ENCODE measurements around the gene SCNN1B.
"Not testable (repeated sequence)": the region's sequence is repeated elsewhere in the genome, so short reads cannot be mapped to it uniquely, and the experiment has no call there.

Gene SCNN1B

GRCh38 chr16:23355106-23355670 is 53.1 kb downstream of the SCNN1B start:
- no peak for DNase-seq (ENCODE audit: low spot score)

GRCh38 chr16:23356941-23357340 is 54.8 kb downstream of the SCNN1B start:
- no peak for DNase-seq (ENCODE audit: low spot score)

- no peak for DNase-seq (ENCODE audit: low spot score)
Observed at GRCh38 chr16:23357761-23358290, 55.7 kb downstream of the SCNN1B start.

- no peak for DNase-seq (ENCODE audit: low spot score)
Observed at GRCh38 chr16:23359092-23359760, 57.1 kb downstream of the SCNN1B start.

- no peak for DNase-seq (ENCODE audit: low spot score)
Observed at GRCh38 chr16:23362460-23363317, 60.6 kb downstream of the SCNN1B start.

- DNase-seq (ENCODE audit: low spot score) = no peak
Observed at GRCh38 chr16:23365602-23366240, 63.6 kb downstream of the SCNN1B start.

- DNase-seq (ENCODE audit: low spot score) = not testable (repeated sequence)
Observed at GRCh38 chr16:23366341-23366740, 64.2 kb downstream of the SCNN1B start.

GRCh38 chr16:23367564-23367963 is 65.5 kb downstream of the SCNN1B start:
- DNase-seq (ENCODE audit: low spot score) = no peak

GRCh38 chr16:23367988-23368387 is 65.9 kb downstream of the SCNN1B start:
- DNase-seq (ENCODE audit: low spot score) = no peak

- no peak for DNase-seq (ENCODE audit: low spot score)
Observed at GRCh38 chr16:23368469-23368868, 66.4 kb downstream of the SCNN1B start.

GRCh38 chr16:23369416-23369815 is 67.3 kb downstream of the SCNN1B start:
- no peak for DNase-seq (ENCODE audit: low spot score)

- no peak for DNase-seq (ENCODE audit: low spot score)
Observed at GRCh38 chr16:23371368-23371767, 69.3 kb downstream of the SCNN1B start.

- DNase-seq (ENCODE audit: low spot score) = no peak
Observed at GRCh38 chr16:23373436-23374219, 71.5 kb downstream of the SCNN1B start.

GRCh38 chr16:23374721-23375510 is 72.8 kb downstream of the SCNN1B start:
- no peak for DNase-seq (ENCODE audit: low spot score)

- no peak for DNase-seq (ENCODE audit: low spot score)
Observed at GRCh38 chr16:23375643-23376042, 73.5 kb downstream of the SCNN1B start.

- no peak for DNase-seq (ENCODE audit: low spot score)
Observed at GRCh38 chr16:23377071-23377931, 75.2 kb downstream of the SCNN1B start.

GRCh38 chr16:23378256-23378655 is 76.2 kb downstream of the SCNN1B start:
- no peak for DNase-seq (ENCODE audit: low spot score)

GRCh38 chr16:23378921-23379320 is 76.8 kb downstream of the SCNN1B start:
- DNase-seq (ENCODE audit: low spot score) = no peak

GRCh38 chr16:23379707-23380106 is 77.6 kb downstream of the SCNN1B start:
- DNase-seq (ENCODE audit: low spot score) = no peak

- DNase-seq (ENCODE audit: low spot score) = no peak
Observed at GRCh38 chr16:23380501-23380951, 78.4 kb downstream of the SCNN1B start.

Measured in HuH-7 (cell line).